ENCODE results near the gene PTPN2. TPM values are rescaled to one million over a fixed set of nuclear protein-coding genes. Genes with fewer than 3 reads are reported as not detected.
A peak's percentile ranks its signal among the peaks of the same experiment; 100 is the strongest.

Gene PTPN2
- total RNA-seq, 4 donors from 2014 or later = 27.2 to 97.9 (median 39.9) TPM

DNA sequence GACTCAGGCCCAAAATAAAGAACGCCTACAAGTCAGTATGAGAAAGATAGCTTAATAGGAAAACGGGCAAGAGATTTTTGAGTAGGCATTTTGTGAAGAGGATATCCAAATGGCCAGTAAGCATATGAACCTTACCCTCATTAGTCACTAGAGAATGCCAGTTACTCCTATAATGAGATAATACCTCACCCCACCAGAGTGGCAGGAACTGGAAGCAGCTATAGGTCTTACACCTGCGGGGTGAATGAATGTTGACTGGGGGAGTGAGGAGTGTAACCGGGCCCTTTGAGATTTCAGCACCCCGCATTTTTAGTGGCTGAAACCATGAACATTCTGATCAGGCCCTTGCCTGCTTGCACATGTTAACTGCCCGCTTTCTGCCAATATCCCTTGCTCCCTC is 7.5 kb upstream of the PTPN2 start:
- DNase-seq (ENCODE audit: low spot score) (no peak), ATAC-seq (ENCODE audit: low FRiP score) (no peak)
- TF ChIP-seq, protein P1, sequence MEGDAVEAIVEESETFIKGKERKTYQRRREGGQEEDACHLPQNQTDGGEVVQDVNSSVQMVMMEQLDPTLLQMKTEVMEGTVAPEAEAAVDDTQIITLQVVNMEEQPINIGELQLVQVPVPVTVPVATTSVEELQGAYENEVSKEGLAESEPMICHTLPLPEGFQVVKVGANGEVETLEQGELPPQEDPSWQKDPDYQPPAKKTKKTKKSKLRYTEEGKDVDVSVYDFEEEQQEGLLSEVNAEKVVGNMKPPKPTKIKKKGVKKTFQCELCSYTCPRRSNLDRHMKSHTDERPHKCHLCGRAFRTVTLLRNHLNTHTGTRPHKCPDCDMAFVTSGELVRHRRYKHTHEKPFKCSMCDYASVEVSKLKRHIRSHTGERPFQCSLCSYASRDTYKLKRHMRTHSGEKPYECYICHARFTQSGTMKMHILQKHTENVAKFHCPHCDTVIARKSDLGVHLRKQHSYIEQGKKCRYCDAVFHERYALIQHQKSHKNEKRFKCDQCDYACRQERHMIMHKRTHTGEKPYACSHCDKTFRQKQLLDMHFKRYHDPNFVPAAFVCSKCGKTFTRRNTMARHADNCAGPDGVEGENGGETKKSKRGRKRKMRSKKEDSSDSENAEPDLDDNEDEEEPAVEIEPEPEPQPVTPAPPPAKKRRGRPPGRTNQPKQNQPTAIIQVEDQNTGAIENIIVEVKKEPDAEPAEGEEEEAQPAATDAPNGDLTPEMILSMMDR (IDR thresholded peaks at IDR 0.05) = no peak

- ATAC-seq (ENCODE audit: low FRiP score) = no peak
- TF ChIP-seq, protein P1 (IDR thresholded peaks at IDR 0.05) = no peak
- DNase-seq (ENCODE audit: low spot score) = no peak
These were observed 6.9 kb upstream of the PTPN2 start for GRCh38 chr18:12890964-12891363.

DNA sequence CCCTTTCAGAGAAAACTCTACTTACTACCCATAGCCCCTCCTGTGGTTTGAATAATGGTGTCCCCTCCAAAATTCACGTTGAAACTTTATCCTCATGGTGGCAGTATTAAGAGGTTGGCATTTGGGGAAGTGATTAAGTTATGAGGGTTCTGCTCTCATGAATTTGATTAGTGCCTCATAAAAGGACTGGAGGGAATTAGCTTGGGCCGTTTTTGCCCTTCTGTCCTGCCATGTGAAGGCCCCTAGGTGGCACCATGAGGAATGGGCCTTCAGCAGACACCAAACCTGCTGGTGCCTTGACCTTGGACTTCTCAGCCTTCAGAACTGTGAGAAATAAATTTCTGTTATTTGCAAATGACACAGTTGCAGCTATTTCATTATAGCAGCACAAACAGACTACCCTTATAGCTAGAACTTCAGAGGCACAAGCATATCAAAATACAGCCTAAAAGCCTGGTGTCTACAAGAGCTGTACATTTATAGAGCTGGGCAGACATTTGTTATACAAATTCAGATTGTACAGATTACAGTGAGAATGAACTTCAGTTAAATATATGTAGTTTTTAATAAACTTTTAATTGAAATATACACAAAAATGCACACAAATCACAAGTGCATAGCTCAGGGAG is 2.6 kb upstream of the PTPN2 start:
- TF ChIP-seq, protein P1 (IDR thresholded peaks at IDR 0.05) = no peak

DNA sequence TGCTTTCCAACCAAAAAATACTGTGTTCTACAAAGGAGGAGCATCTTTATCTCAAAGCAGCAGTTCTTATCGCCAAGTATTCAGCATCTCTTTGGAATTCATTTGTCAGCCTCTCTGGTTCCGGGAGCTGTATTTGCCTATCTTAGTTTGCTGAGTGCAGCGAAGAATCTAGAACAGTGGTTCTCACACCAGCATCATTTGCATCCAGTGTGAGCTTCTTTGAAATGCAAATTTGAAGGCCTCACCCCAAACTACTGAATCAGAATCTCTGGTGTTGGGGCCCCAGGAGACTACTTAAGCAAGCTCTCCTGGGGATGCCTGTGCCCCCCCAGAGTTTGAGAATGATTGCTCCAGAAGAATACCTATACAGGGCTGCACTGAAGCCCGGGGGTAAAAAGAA is 1.5 kb upstream of the PTPN2 start:
- ATAC-seq (ENCODE audit: low FRiP score) (no peak), DNase-seq (ENCODE audit: low spot score) (no peak)
- TF ChIP-seq, protein P1 (IDR thresholded peaks at IDR 0.05) = no peak

More for the DNA sequence above, 2.6 kb upstream of the PTPN2 start:
- no peak for ATAC-seq (ENCODE audit: low FRiP score)
- no peak for DNase-seq (ENCODE audit: low spot score)

- ATAC-seq (ENCODE audit: low FRiP score) = no peak
- TF ChIP-seq, protein P1 (IDR thresholded peaks at IDR 0.05) = no peak
- DNase-seq (ENCODE audit: low spot score) = no peak
These were observed 628 bp upstream of the PTPN2 start for GRCh38 chr18:12884406-12885323.

DNA sequence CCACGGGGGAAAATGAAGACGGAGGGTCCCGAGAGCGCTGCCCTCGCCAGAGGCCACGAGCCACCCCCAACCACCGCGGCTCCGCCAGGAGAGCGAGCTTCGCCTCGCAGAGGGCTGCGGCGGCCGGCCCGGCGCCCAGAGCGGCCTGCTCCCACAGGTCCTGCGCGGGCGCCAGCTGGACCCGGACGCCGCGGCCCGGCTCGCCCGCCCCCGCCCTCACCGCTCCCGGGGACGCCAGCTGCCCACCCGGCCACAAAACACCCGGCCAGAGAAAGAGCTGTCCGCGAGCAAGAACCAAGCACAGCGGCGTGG is 709 bp downstream of the PTPN2 start:
- ATAC-seq (ENCODE audit: low FRiP score) (peak; percentile 27), DNase-seq (ENCODE audit: low spot score) (no peak)
- TF ChIP-seq, protein P1 (IDR thresholded peaks at IDR 0.05) = no peak

Data from omental fat pad (tissue), 4 donors.